GM19238 (cell line): ENCODE measurements around the gene CLIC6.
"Not testable (repeated sequence)": the region's sequence is repeated elsewhere in the genome, so short reads cannot be mapped to it uniquely, and the experiment has no call there.

Experiments used
- DNase-seq: peaks from one replicate; pipeline ENCODE4 v3.0.0; 2011; ENCODE audit warnings: low spot score; ENCODE audit not compliant: insufficient read length

The CLIC6 gene

DNA sequence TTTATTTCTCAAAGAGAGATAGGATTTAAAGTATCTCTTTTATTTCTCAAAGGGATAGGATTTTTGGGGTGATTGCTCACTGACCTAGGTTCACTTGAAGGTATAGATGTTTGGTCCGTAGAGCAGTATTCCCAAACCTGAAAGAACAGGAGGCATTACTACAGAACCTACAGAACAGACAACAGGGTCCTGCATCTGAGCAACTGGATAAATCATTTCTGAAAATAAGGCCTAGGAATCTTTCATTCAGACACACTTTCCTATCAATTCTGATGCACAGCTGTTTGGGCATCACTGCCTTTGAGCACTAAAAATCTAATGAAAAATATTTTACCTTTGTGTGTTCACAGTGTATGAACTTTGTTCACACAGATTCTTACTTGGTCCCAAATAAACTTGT is 17.2 kb upstream of the CLIC6 start:
- DNase-seq = no peak

DNA sequence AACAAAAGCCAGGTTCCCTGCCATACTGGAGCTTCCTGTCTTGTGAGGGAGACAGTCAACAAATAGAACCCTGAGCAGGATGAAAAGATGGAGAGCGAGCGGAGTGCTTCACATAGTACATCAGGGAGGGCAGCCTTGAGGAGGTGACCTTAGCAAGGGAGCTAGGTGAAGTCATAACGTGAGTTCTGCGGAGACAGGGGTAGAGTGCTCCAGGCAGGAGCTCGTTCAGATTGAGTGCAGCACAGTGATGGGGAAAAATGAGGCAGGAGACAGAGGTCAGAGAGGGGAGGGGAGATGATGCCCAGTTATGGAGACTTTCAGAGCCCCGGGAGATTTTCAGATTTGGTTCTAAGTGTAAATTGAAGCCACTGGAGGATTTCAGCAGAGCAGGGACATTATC is 15.3 kb upstream of the CLIC6 start:
- no peak for DNase-seq

DNA sequence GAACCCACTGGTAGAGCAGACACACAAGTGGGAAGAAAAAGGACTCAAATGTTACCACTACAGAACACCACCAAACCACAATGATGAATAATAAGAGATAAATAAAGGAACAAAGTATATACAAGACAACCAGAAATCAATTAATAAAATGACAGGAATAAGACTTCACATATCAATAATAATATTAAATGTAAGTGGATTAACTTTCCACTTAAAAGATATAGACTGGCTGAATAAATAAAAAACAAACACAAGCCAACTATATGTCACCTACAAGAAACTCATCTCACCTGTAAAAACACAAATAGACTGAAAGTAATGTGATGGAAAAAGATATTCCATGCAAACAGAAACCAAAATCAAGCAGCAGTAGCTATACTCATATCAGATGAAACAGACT is 6.9 kb upstream of the CLIC6 start:
- DNase-seq = no peak

DNA sequence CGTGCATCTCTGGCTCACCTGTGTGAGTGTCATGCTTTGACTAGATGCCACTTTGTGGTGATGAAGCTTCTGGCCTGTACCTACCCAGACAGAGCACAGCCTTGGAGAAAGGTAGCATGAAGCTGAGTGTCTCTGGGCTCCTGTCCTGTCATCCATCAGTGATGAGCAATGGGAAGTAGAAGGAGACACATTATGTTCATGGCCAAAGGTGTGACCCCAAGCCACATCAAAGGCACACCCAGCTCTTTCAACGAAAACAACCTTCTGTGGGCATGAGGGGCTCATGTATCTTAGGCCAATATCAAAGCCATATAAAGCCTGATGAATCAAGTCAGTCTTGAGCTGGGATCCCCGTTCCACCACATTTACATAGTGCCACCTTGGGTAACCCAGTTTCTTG is 1.0 kb upstream of the CLIC6 start:
- no peak for DNase-seq

DNA sequence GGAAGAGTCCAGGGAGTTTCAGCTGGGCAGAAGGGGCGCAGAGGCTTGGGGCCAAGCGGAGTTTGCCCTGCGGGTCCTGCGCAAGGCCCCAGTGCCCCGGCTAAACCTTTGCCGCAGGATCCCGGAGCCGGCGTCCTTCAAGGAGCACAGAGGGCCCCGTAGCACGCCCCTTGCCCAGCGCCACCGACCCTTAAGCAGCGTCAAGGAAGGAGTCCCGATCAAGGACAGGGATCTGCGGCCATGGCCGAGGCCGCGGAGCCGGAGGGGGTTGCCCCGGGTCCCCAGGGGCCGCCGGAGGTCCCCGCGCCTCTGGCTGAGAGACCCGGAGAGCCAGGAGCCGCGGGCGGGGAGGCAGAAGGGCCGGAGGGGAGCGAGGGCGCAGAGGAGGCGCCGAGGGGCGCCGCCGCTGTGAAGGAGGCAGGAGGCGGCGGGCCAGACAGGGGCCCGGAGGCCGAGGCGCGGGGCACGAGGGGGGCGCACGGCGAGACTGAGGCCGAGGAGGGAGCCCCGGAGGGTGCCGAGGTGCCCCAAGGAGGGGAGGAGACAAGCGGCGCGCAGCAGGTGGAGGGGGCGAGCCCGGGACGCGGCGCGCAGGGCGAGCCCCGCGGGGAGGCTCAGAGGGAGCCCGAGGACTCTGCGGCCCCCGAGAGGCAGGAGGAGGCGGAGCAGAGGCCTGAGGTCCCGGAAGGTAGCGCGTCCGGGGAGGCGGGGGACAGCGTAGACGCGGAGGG is 520 bp downstream of the CLIC6 start:
- DNase-seq = no peak

DNA sequence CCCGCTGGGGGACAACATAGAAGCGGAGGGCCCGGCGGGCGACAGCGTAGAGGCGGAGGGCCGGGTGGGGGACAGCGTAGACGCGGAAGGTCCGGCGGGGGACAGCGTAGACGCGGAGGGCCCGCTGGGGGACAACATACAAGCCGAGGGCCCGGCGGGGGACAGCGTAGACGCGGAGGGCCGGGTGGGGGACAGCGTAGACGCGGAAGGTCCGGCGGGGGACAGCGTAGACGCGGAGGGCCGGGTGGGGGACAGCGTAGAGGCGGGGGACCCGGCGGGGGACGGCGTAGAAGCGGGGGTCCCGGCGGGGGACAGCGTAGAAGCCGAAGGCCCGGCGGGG is 1.1 kb downstream of the CLIC6 start:
- DNase-seq = not testable (repeated sequence)

DNA sequence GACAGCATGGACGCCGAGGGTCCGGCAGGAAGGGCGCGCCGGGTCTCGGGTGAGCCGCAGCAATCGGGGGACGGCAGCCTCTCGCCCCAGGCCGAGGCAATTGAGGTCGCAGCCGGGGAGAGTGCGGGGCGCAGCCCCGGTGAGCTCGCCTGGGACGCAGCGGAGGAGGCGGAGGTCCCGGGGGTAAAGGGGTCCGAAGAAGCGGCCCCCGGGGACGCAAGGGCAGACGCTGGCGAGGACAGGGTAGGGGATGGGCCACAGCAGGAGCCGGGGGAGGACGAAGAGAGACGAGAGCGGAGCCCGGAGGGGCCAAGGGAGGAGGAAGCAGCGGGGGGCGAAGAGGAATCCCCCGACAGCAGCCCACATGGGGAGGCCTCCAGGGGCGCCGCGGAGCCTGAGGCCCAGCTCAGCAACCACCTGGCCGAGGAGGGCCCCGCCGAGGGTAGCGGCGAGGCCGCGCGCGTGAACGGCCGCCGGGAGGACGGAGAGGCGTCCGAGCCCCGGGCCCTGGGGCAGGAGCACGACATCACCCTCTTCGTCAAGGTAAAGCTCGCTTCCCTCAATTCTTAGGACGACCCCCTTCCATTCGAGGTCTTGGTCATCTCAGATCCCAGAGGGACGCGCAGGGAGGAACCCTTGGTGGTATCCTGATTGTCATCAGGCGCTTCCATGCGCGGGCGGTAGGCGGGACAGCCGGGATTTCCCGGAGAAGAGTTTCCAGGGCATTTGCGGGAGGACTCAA is 1.6 kb downstream of the CLIC6 start:
- DNase-seq = no peak

DNA sequence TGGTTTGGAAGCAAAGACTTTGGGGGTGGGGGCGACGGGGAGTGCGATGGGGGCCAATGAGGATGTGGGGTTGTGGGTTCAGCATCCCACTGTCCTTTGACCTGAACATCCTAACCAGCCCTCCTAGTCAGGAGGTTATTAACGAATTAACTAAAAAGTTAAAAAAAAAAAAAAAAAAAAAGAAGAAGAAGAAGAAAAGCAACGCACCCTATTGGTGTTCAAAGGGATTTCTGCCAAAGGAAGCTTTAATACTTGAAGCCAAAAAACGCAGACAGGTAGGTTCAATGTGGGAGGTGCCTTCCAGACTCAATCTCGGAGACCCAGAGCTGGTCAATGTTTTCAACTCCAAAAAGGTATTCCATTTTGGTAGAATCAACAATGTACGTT is 2.2 kb downstream of the CLIC6 start:
- DNase-seq = no peak

DNA sequence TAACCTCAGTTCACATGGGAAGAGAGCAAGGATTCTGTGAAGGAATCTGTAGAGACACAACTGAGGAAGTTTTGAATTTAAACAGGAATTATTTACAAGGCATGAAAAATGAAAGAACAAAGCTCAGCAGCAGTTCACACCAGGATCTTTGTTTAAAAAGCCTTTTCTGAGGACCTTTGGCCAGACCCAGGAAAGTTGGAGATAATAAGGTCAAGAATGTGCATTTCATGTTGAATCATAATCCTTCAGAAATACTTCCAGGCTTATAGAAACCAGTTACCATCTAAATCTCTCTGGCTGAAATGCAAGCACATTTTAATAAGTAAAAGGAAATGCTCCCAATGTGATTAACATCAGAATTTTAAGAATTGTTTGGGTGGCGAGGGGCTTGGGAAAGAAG is 2.7 kb downstream of the CLIC6 start:
- DNase-seq = no peak

DNA sequence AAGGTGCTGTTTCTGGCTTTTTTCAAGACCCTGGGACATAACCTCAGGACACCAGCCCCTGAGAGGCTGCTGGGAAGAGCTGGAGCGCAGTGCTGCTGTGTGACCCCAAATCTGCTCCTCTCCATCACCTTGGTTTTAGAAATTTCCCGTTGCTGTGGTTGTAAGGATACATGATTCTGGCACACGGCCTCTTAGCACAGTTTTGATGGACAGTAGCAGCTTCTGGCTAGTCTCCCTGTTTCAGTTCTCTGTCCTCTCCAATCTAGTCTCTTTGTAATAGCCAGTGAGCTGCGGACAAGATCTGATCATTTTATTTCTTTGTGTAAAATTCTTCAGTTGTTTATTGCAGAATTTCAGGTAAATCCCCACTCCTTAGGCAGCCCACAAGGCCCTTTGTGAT is 3.1 kb downstream of the CLIC6 start:
- no peak for DNase-seq

DNA sequence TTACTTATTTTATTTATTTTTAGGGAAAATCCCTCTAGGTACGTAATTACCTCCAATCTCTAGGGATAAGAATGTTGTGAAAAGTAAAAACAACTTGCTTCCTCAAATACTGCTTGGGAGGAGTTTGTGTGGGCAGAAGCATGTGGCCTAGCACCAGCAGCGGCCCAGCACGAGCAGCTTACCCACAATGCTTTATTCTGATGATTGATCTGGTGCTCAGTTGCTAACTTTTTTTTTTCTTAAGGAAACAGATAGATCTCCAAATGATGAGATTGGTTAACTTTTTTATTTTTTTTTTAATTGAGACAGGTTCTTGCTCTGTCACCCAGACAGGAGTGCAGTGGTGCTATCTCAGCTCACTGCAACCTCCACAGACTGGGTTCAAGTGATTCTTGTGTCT is 4.2 kb downstream of the CLIC6 start:
- no peak for DNase-seq

DNA sequence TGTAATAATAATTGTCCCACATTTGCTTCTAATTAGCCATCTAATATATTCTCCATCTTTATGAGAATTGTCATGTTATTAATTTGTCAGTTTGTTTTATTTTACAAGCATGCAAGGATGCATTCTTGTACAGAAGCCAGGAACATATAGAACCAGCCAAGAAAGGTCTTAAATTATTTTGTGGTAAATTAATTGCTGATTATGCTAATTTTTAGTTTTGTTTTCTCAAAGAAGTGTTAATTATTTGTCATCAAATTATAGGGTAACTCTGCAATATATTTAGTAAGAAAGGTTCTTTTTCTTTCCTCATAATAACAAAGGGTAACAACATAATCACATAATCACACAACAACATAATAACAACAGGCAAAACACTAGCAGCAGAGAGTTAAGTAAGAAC is 5.7 kb downstream of the CLIC6 start:
- no peak for DNase-seq

DNA sequence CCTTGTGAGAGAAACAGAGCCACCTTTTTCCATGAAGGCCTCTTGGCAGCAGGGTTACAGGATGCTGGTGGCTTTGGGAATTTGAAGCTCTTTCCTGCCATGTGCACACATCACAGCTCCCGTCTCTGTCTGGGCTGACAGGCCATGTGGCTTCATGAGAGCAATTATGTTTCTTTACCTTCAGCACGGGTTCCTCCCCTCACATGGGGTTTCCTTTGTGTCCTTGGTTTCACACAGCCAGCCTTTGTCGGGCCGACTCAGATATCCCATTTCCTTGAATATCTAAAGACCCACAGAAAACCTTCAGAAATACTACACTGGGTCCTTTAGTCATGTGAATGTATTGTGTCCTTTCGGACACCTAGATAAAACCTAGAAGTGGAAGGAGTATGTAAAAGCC is 7.1 kb downstream of the CLIC6 start:
- no peak for DNase-seq

DNA sequence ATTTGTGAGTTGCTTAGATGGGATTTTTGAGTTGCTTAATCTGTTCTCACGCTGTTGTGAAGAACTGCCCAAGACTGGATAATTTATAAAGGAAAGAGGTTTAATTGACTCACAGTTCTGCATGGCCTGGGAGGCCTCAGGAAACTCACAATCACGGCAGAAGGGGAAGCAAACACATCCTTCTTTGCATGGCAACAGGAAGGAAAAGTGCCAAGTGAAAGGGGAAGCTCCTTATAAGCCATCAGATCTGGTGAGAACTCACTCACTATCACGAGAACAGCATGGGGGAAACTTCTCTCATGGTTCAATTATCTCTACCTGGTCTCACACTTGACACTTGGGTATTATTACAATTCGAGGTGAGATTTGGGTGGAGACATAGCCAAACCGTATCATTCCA is 10.3 kb downstream of the CLIC6 start:
- no peak for DNase-seq

DNA sequence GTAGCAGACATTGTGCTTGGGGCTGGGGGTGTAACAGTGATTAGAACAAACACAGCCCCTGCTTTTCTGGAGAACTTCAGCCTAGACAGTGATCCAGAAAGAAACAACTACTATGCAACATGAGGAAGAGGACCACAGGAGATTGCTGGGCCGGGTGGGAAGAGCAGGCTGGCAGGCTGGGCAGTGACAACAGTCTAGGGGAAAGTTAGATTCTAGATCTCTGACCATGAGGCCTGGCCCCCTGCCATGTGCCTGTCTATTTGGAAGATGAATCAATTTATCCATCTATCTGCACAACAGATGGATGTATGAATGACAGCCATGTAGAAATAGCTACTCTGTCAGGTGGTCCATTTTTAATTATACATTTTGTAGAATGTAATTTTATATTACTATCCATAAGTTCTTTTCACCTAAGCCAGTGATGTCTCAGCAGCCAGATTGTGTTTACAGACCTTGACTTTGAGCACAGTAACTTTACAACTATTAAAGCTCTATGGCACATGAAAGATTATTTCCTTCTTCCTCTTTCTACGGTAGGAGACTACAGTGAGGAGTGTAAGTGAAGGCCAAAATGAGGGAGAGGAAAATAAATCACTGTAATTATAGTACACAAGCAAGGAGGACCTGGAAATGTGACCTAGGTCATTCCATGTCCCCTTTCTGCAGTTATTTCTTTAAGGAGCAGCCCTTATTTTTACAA is 15.5 kb downstream of the CLIC6 start:
- DNase-seq = no peak

DNA sequence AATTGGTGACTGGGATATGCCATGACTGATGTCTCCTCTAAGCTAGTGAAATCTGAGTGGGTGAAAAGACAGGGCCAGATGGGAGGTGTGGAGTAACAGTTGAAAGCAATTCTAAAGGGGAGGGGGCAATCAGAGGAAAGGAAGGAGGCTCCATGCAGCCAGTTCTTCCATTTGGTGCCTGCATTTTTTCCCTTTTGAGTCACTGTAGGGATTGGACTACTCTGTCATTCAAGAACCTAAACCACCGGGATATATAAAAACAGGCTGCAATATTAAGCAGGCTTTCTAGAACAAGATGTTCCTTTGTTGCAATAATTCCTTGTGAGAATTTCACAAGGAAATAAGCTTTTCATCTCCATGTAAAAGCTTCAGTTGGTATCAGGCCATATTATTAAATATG is 18.3 kb downstream of the CLIC6 start:
- DNase-seq = no peak

DNA sequence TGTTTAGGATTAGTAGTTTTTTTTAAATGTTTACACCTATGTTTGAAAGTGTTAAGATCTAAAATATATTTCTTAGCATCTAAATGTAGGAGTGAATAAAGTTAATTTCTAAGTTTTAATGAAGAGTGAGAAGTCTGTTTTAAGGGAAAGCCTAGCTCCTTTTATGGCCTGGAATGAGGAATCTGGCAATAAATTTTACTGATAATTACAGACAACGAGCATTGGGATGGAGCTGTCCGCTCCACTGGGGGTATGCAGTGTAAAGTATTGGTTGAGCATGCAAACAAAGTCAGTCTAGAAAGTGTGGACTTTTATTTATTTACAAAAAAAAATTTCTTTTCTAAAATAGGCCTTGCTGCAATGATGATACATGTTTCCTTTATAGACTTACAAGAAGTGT is 19.0 kb downstream of the CLIC6 start:
- DNase-seq = no peak

DNA sequence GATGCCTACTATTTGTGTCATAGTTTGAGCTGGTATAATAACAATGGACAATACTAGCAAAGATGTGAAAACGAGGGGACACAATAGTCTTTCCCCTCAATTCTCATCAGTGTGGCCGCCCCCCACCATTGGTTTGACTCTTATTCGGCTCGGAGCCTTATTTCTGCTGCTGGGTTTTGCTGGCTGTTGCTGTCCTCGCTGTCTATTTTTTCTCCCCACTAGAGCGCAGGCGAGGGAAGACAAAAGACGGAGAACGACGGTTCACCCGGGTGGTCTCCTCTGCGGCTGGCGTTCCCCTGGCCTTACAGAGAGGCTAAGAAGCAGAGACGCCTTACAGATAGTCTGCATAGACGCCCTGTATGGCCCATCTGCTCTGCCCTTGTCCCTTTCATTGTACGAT is 19.4 kb downstream of the CLIC6 start:
- DNase-seq = no peak

DNA sequence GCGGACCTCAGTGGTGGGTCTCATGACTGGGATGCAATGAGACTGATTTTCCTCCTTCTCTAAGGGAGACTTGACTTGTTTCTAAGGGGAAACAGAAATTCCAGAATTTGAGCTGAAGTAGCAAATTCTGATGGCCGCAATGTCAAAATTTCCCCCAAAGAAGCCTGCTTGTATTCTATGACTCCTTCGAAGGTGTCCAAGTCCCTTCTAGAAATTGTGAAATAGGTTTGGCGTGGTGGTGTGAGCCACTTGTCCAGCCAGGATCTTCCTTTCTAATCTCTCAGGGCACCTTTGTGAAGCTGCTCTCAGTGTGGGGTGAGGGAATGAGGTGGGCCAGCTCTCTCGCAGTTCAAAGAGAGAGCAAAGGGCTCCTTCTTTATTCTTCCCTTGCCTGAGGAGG is 19.9 kb downstream of the CLIC6 start:
- DNase-seq = no peak

DNA sequence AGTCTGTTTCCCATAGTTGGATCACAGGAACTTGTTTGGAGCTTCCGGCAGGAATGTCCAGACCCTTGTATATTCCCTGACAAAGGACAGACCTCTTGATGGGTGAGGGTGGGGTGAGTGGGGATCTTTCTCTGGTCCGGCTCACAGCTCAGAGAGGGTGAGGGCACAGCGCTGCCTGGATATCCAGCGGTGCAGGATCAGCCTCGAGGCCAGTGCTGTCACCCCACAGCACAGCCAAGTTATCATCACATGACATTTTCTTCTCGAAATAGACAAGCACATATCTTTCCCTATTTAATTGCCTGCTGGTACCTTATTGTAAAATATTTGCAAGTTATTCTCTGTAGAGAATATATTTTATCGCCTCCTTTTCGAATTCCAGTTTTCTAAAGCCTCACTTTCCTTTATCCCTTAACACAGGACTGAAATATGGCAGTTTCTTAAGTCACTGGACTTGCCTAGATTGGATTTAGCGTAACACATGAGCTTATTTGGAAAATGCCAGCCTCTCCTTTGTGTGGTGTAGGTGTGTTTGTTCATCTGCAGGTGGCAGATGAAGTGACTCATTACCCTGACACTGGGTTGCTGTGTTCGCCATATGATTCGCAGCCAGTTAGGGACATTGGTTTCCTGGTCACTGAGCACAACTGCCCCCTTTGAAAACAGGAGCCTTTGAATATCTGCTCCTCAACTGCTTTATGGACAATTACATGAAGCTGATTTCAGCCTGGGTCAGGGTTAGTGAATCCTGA is 21.4 kb downstream of the CLIC6 start:
- DNase-seq = no peak

DNA sequence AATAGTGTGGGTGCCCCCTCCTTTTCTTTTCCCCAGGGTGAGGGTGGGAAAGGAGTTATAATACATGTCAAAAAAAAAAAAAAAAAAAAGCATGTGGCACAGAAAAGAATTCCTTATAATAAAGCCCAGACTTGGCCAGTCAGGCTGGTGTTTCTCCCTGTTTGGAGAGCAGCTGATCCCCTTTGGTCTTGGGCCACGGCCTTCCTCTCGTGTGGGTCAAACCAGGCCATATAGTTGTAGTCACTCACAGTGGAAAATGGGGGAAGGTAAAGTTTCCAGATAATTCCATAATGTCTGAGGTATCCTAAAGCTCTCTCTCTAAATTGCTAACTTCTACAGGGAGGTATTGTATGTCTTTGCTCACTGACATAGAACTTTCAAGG is 22.0 kb downstream of the CLIC6 start:
- no peak for DNase-seq

DNA sequence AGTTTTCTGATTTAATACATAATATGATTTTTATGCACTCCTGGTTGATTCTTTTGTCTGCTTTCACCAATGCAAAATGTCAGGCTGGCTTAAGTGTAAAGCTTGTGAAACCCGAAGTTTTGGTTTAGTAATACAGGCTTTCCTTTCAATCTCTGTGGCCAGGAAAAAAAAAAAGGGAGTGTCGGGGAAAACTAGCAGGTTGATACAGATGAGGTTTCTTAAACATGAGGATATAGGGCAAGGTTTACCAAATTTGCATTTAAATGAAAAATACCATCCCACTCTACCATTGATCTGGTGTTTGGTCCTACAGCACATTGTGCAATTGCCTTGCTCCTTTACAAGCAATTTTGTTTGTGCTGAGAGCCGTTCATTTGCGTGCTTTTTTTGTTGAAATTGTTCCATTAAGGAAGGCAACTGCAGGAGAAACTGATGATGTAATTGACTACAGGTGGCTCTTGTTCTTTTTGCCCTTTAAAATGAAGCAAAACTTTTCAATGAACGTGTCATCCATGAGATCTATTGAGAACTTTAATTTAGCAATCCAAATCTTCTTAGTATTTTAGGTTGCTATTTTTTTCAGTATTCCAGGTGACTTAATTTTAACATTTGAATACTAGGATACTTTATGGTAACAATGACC is 22.7 kb downstream of the CLIC6 start:
- no peak for DNase-seq
